ENCODE results near the gene ZBTB43.
A peak's percentile ranks its signal among the peaks of the same experiment; 100 is the strongest.
"Not testable (repeated sequence)": the region's sequence is repeated elsewhere in the genome, so short reads cannot be mapped to it uniquely, and the experiment has no call there.

Gene ZBTB43

GRCh38 chr9:126804696-126805553 is at the start of gene ZBTB43:
Gene ZBTB43 (plus strand): TSS chr9:126805040. CDS start chr9:126832510, 27,470 bp downstream.
- DNase-seq, result peak; percentile 98

- DNase-seq, result no peak
Observed at GRCh38 chr9:126755317-126755875, 49.4 kb upstream of the ZBTB43 start.

- no peak for DNase-seq
Observed at GRCh38 chr9:126756238-126756637, 48.6 kb upstream of the ZBTB43 start.

GRCh38 chr9:126756876-126757415 is 47.9 kb upstream of the ZBTB43 start:
- no peak for DNase-seq

- no peak for DNase-seq
Observed at GRCh38 chr9:126758916-126759585, 45.8 kb upstream of the ZBTB43 start.

- DNase-seq, result no peak
Observed at GRCh38 chr9:126761274-126761673, 43.6 kb upstream of the ZBTB43 start.

- no peak for DNase-seq
Observed at GRCh38 chr9:126763130-126763764, 41.6 kb upstream of the ZBTB43 start.

- DNase-seq, result no peak
Observed at GRCh38 chr9:126773004-126773607, 31.7 kb upstream of the ZBTB43 start.

GRCh38 chr9:126775926-126776325 is 28.9 kb upstream of the ZBTB43 start:
- no peak for DNase-seq

- DNase-seq, result peak in 1 of 2 donors; percentile 9
Observed at GRCh38 chr9:126777733-126778132, 27.1 kb upstream of the ZBTB43 start.

GRCh38 chr9:126778141-126778540 is 26.7 kb upstream of the ZBTB43 start:
- no peak for DNase-seq

- DNase-seq, result not testable (repeated sequence)
Observed at GRCh38 chr9:126778696-126779095, 26.1 kb upstream of the ZBTB43 start.

GRCh38 chr9:126781186-126782052 is 23.4 kb upstream of the ZBTB43 start:
- DNase-seq, result peak; percentile 79 to 82

- DNase-seq, result no peak
Observed at GRCh38 chr9:126782053-126782388, 22.8 kb upstream of the ZBTB43 start.

- DNase-seq, result no peak
Observed at GRCh38 chr9:126783949-126784348, 20.9 kb upstream of the ZBTB43 start.

- DNase-seq, result no peak
Observed at GRCh38 chr9:126784401-126784800, 20.4 kb upstream of the ZBTB43 start.

- not testable (repeated sequence) for DNase-seq
Observed at GRCh38 chr9:126784841-126785240, 20.0 kb upstream of the ZBTB43 start.

- DNase-seq, result no peak
Observed at GRCh38 chr9:126788046-126788445, 16.8 kb upstream of the ZBTB43 start.

GRCh38 chr9:126788634-126789349 is 16.0 kb upstream of the ZBTB43 start:
- DNase-seq, result no peak

- no peak for DNase-seq
Observed at GRCh38 chr9:126790561-126790960, 14.3 kb upstream of the ZBTB43 start.
